GM19438 (cell line): ENCODE results near the gene PRRC2B.
"Not testable (repeated sequence)": the region's sequence is repeated elsewhere in the genome, so short reads cannot be mapped to it uniquely, and the experiment has no call there.

ENCODE experiments used
- ATAC-seq: cut with Tn5 transposase; IDR thresholded peaks from one replicate; pipeline ENCODE4 v1.9.1; 2021; ENCODE audit warnings: low read depth; ENCODE audit not compliant: unreplicated experiment

Gene PRRC2B

DNA sequence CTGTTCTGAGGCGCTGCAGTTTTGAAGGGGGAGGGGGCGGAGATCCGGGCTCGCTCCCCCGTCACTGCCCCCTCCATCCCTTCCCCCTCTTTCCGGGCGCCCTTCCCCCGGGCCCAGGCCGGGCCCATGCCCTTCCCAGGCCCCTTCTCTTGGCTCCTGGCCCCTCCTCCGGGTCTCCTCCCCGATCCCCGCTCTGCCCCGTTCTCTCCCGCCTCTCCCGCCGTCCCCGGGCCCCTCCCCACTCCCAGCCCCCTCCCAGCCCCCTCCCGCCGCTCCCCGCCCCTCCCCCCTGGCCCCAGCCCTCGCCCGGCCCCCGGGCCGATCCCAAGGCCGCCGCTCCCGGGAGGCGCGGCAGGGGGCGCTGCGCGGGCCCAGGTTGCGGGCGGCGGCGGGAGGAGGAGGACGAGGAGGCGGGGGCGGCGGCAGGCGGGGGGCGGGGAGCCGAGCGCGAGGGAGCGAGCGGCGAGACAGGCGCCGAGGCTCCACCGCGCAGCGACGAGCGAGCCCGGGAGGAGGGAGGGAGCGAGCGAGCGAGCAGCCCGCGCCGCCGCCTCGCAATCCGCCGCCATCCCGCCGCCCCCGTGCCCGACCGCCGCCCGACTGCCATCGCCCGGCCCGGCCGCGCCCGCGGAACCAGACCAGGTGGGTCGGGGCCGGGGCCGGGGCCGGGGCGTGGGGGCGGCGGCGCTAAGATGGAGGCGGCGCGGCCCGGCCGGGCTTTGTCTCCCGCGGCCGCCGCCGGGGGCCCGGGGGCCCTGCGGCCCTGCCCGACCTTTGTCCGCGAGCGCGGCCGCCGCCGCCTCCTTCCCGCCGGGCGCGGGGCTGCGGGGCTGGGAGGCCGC is at the start of gene PRRC2B:
Gene PRRC2B (plus strand): TSS at position 465 of the 842 bp plus-strand sequence. CDS start 36,059 bp downstream, outside the sequence.
- ATAC-seq = peak; percentile 33

DNA sequence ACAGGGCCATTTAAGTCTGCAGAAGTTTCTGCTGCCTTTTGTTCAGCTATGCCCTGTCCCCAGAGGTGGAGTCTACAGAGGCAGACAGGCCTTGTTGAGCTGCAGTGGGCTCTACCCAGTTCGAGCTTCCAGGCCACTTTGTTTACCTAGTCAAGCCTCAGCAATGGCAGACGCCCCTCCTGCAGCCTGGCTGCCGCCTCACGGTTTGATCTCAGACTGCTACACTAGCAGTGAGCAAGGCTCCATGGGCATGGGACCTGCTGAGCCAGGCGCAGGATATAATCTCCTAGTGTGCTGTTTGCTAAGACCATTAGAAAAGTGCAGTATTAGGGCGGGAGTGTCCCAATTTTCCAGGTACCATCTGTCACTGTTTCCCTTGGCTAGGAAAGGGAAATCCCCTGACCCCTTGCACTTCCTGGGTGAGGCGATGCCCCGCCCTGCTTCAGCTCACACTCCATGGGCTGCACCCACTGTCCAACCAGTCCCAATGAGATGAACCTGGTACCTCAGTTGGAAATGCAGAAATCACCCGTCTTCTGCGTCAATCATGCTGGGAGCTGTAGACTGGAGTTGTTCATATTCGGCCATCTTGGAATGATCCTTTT is 48.9 kb upstream of the PRRC2B start:
- ATAC-seq = not testable (repeated sequence)

DNA sequence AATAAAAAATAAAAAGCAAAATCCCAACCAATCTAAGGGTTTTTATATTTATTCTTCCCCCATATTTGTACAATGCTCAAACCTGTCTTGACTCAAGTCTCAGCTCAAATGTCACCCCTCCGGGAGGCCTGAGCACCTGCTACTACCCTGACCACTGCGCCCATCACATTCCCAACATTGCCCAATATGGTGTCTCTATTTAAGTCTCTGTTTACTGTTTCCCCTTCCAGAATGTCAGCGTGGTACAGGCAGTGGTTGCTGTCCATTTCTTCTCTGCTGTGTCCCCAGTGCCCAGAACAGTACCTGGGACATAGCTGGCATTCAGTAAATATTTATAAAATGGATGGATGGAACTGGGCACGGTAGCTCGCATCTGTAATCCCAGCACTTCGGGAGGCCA is 47.3 kb upstream of the PRRC2B start:
- no peak for ATAC-seq

DNA sequence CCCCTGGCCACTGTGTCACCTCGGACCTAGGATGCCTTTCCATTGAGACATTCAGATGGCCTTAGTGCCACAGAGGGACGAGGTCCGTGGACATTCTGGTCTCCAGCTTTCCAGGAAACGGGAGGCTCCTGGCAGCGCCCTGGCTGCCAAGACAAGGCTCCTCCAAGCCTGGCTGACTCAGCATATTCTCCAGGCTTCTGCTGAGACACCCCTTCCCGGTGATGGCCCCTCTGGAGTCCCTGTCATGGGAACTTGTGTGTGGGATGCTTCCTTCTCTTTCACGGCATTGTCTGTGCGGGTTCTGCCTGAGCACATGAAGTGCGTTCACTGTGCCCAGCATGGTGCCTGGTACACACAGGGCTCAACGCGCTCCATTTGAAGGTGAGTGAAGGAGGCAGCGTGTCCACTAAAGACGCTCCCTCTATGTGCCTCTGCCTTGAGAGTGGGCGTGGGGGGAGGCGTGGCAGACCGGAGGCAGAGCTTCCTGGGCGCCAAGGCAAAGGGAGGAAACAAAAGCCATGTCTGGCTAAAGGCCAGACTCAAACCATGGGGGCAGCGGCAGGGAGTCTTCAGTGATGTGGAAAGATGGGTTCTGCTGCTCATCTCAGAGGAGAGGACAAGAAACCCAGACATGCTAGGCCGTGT is 46.4 kb upstream of the PRRC2B start:
- no peak for ATAC-seq

DNA sequence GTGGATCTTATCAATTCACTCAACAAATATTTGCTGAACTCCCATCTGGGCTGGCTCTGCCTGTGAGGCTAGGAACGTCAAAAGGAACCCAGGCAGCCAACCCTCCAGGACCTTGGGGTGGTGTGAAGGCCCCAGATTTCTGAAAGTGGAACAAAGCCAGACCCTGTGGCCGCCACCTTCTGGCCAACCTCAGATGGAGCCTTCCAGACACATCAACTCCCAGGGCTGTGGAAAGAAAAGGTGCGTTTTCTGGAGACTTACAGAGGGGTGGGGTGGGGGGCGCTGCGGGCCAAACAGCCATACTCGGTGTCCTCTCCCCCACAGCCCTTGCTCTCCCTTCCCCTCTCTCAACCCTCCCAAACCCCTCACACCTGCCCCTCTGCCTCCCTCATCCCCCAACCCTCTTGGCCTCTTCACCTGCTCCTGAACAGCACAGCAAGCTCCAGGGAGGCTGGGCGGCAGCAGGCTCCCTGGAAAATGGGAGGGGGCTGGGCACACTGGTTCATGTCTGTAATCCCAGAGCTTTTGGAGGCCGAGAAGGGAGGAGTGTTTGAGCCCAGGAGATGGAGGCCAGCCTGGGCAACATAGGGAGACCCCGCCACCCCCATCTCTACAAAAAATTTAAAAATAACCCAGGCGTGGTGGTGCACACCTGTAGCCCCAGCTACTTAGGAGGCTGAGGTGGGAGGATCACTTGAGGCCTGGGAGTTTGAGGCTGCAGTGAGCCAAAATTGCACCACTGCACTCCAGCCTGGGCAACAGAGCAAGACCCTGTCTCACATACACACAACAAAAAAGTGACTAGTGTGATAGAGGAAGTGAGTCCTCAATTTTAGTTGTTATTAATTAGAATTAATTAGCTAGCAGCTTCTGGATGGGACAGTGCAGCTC is 45.0 kb upstream of the PRRC2B start:
- no peak for ATAC-seq

DNA sequence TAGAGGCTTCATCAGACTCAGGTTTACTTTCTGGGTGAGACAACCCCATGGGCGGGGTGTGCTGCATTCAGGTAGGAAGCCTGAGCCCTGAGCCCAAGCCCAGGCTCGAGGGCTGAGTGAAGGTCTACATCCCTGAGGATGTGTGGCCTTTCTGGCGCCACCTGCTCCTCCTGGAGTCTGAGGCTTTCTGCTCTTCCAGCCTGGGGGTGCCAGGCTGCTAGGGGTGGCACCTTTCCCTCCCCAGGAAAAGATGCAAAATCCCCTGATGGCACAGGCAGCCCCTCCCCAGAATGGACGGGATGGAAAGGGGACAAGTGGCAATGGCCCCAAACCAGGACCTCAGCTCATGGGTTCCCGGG is 44.4 kb upstream of the PRRC2B start:
- ATAC-seq = no peak

DNA sequence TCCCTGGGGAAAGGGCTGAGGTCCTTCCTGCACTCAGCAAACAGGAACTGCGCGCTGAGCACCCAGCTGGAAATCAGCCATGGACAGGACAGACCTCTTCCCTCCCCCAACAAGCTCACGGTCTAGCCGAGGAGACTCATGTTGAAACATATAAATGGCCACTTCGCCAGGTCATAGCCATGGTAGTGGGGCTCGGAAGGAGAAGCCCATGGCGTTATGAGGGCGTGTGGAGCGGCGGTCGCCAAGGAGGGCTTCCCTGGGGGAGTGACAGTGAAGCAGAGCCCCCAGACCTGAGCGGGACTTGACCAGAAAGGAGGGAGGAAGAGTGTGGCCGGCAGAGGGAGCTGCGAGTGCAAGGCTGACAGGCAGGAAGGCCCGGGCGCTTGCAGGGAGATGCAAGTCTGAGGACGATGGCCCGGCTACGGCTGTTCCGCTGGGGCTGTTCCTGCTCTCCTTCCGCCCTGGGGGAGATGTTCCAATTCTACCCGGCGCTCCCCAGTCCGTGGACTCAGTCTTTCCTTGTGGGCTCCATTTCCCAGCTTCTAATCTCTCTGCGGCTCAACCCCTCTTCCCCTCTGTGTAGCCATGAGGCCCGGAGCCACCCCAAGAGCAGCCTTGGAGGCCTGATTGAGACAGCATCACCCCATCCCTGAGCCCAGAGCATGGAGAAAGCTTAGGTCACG is 43.9 kb upstream of the PRRC2B start:
- ATAC-seq = no peak

DNA sequence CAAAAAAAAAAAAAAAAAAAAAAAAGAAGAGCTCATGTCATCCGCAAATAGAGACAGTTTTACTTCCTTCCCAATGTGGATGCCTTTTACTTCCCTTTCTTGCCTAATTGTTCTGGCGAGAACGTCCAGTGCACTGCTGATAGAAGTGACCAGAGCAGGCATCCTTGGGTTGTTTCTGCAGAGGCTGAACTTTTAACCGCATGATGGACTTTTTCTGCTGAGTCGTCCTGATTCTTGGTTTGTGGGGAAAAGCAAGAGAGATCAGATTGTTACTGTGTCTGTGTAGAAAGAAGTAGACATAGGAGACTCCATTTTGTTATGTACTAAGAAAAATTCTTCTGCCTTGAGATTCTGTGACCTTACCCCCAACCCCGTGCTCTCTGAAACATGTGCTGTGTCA is 37.4 kb upstream of the PRRC2B start:
- not testable (repeated sequence) for ATAC-seq

DNA sequence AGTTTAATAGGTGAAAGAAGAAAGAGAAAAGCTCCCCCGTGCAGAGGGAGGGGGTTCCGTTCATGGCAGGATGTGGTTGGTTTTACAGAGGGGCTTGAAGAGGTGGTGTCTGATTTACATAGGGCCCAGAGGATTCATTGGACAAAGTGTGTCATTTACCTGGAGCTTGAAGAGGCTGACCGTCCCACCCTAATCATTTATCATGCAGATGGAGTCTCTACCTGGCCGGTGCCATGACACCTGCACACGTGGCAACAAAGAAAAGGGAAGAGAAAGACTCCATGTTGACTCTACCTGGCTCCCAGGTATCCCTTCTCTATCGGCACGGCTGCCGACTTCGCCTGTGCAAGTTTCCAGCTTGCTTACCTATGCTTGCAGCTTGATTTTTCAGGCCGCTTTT is 35.3 kb upstream of the PRRC2B start:
- no peak for ATAC-seq

DNA sequence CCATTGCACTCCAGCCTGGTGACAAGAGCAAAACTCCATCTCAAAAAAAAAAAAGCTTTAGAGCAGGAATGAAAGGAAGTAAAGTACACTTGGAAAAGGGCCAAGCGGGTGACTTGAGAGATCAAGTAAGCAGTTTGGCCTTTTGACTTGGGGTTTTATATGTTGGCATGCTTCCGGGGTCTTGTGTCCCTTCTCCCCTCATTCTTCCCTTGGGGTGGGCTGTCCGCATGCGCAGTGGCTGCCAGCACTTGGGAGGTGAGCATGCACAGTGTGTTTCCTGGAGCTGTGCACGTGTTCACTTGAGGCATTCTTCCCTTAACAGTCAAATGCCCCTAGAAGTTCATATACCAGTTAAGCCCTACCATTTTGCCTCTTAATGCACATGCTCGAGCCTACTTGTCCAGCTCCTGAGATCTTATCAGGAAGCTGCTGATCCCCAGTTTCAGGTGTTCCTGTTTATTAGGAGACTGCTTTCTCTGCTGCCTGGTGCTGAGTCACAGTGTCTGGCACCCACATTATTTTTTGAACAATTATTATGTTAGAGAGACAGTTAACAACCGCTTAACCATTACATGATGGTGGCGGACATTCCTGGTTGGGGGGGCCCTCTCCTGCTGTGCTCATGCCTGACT is 32.6 kb upstream of the PRRC2B start:
- ATAC-seq = no peak

DNA sequence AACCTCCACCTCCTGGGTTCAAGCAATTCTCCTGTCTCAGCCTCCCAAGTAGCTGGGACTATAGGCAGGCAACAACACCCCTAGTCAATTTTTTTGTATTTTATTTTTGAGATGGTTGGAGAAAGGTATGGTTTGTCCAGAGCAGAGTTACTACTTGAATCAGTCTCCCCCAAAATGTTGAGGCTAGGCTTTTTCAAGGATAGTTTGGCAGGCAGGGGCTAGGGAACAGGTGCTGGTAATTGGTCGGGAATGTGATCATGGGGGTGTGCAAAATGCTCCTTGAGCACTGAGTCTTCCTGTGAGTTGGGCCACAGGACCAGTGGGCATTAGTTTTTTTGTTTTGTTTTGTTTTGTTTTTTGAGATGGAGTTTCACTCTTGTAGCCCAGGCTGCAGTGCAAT is 28.3 kb upstream of the PRRC2B start:
- ATAC-seq = no peak

DNA sequence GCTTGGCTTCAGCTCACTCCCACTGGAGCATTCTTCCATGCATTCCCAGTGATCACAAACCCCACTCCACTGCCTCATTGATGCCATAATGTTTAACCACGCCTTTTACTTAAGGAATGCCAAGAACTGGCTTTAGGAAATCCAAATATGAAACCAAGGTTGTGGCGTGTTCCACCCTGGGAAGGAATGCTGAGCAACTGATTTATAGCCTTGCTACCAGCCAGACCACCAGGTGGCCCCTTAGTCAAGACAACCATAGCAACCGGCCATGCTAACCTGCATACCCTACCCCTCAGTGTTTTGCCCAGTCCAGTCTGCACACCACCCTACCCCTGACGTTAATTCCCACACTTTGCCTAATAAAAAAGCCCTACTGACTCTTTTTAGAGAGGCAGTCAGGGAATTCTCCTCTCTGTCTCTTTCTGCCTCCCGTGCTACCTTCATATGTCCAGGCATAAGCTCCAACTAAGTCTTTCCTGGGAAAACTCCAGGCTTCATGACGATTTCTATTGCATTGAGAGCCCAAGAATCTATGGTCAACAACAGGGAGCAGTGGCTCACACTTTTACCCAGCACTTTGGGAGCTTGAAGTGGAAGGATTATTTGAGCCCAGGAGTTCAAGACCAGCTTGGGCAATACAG is 27.0 kb upstream of the PRRC2B start:
- no peak for ATAC-seq

DNA sequence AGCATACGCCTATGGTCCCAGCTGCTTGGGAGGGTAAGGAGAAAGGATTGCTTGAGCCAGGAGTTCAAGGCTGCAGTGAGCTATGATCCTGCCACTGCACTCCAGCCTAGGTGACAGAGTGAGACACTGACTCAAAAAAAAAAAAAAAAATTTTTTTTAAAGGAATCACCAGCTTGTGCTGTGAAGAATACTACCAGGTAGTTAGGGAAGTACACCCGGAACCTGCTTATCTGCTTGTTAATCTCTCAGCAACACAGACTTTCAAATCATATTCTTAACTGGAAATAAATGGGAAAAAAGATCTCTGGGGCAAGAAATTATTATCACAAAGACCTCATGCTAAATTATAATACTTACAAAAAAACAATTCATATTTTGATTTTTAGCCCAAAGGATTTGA is 26.4 kb upstream of the PRRC2B start:
- no peak for ATAC-seq

DNA sequence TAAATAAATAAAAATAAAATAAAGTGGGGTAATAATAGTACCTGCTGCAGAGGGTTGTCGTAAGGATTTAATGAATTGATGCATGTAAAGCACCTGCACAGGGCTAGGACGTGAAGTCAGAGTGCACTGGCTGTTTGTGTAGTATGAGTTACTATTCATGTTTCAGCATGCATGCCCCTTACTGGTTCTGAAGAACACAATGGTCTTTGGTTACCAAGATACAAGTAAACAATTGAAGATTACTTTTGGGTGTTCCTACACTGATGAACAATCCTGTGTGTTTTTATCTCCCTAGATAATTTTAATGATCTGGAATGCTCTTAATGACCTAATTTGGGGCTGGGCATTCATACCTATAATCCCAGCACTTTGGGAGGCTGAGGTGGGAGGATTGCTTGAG is 23.2 kb upstream of the PRRC2B start:
- ATAC-seq = no peak

DNA sequence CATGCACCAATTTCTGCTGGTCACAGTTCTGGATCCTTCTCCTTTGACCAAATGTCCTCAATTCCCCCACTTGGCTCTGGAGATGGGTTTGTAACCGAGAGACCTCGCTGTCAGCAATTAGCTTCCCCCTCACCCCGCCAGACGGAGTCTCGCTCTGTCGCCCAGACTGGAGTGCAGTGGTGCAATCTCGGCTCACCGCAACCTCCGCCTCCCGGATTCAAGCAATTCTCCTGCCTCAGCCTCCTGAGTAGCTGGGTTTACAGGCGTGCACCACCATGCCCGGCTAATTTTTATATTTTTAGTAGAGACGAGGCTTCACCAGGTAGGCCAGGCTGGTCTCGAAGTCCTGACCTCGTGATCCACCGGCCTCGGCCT is 21.3 kb upstream of the PRRC2B start:
- not testable (repeated sequence) for ATAC-seq

DNA sequence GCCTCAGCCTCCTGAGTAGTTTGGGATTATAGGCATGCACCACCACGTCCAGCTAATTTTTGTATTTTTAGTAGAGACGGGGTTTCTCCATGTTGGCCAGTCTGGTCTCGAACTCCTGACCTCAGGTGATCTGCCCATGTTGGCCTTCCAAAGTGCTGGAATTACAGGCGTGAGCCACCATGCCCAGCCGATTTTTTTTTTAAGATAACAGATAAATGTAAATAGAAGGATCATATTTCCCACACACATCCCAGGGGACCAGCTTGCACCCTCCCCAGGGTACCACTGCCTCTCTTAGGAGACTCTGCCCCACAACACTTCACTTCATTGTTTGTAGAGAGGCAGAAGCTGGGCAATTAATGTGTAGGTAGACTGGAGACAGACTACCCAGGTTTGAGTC is 19.2 kb upstream of the PRRC2B start:
- ATAC-seq = not testable (repeated sequence)

DNA sequence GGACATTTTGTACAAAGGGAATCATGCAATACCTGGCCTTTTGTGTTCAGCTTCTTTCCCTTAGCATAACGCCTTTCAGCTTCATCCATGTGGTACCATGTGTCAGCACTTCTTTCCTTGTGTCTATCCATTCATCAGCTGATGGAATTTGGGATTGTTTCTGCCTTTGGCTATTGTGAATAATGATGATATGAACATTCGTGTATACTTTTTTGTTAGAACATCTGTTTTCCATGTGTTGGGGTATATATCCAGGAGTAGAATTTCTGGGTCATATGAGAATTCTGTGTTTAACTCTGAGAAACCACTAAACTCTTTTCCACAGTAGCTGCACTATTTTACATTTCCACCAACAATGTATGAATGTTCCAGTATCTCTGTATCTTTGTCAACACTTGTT is 14.8 kb upstream of the PRRC2B start:
- ATAC-seq = no peak

DNA sequence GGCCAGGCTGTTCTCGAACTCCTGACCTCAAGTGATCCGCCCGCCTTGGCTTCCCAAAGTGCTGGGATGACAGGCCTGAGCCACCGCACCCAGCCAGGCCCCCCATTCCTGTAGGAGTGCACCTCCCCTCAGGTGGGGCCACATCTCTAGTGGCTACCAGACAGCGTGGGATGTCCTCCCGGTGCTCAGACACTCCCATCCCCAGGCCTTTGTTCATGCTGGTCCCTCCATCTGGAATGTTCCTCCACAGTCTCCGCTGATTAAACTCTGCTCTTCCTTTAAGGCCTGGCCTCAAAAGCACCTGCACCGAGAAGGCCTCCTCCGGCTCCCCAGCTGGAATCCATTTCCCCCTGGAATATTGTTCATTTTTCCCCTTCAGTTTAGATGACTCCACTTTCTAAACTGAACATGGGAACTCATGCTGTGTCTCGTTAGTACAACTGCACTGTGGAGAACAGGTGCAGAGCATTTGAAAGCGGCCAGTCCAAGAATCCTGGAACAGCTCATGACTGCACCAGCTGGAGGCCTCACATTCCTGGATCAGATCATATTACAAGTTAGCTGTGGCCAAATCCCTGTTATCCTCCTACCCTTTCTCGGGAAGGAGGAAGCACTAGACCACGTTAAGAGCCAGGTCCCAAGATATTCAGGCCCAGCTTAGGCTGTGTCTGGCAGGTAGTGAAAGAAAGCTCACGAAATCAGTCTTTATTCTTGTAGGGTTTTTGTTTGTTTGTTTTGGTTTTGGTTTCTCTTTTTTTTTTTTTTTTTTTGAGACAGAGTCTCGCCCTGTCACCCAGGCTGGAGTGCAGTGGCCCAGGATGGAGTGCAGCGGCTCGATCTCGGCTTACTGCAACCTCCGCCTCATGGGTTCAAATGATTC is 10.8 kb upstream of the PRRC2B start:
- no peak for ATAC-seq
